GM12878 (cell line): Measurements from ENCODE around the gene CDK16.

Experiments used
- SREBF2 ChIP-seq: IDR thresholded peaks from 2 replicates; pipeline ENCODE4 v1.6.1; 2012; ENCODE audit warnings: mild to moderate bottlenecking, low read length
- TF ChIP-seq, protein P1 (sequence below): fragments of 450-650 bp; formaldehyde crosslinking; IDR thresholded peaks from 2 replicates; pipeline ENCODE4 v1.5.0; 2022; ENCODE audit warnings: mild to moderate bottlenecking, missing genetic modification characterization
- TF ChIP-seq, protein P2 (sequence below), 3 experiments: IDR thresholded peaks in 2 of 3; conservative IDR thresholded peaks in 1 of 3; 2 replicates each; pipeline ENCODE4 v1.5.1; 2011; ENCODE audit warnings: low read depth in 3 of 3, low read length in 3 of 3, mild to moderate bottlenecking in 3 of 3, control low read depth in 2 of 3, moderate library complexity in 2 of 3, inconsistent platforms in 1 of 3, mixed read lengths in 1 of 3; ENCODE audit not compliant: control insufficient read depth in 2 of 3, insufficient read depth in 1 of 3; ENCODE audit errors: extremely low read depth in 1 of 3

DNA sequence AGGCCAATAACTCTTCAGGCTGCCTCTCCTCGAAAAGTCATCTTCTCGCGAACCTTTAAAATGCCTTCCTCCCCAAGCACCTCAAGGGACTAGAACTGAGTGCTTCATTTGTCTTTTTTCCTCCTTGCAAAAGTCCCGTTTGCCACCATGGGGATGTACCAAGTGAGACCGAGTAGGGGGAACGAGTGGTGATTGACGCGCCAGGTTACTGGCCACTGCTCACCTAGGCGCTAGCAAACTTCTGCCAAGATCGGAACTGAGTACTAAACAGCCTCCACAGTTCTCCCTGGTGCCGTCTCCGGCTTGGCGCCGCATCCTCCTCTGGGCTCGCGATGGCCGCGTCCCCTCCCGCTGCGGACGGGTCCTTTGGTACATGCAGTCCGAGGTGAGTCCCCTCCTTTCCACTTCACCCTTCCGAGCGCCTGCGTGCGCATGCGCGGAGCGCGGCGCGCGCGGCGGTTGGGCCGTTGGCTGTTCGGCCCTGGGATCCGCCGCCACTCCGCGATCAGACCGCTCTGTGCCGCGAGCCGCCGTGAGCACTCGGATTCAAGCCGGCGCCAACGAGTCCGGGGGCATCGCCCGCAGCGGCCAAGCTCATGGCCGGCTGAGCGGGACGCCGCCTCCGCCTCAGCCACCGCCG lies at the start of gene CDK16:
- TF ChIP-seq, protein P1, sequence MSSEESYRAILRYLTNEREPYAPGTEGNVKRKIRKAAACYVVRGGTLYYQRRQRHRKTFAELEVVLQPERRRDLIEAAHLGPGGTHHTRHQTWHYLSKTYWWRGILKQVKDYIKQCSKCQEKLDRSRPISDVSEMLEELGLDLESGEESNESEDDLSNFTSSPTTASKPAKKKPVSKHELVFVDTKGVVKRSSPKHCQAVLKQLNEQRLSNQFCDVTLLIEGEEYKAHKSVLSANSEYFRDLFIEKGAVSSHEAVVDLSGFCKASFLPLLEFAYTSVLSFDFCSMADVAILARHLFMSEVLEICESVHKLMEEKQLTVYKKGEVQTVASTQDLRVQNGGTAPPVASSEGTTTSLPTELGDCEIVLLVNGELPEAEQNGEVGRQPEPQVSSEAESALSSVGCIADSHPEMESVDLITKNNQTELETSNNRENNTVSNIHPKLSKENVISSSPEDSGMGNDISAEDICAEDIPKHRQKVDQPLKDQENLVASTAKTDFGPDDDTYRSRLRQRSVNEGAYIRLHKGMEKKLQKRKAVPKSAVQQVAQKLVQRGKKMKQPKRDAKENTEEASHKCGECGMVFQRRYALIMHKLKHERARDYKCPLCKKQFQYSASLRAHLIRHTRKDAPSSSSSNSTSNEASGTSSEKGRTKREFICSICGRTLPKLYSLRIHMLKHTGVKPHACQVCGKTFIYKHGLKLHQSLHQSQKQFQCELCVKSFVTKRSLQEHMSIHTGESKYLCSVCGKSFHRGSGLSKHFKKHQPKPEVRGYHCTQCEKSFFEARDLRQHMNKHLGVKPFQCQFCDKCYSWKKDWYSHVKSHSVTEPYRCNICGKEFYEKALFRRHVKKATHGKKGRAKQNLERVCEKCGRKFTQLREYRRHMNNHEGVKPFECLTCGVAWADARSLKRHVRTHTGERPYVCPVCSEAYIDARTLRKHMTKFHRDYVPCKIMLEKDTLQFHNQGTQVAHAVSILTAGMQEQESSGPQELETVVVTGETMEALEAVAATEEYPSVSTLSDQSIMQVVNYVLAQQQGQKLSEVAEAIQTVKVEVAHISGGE (CRISPR knock-in tag): no peak
- TF ChIP-seq, protein P2, sequence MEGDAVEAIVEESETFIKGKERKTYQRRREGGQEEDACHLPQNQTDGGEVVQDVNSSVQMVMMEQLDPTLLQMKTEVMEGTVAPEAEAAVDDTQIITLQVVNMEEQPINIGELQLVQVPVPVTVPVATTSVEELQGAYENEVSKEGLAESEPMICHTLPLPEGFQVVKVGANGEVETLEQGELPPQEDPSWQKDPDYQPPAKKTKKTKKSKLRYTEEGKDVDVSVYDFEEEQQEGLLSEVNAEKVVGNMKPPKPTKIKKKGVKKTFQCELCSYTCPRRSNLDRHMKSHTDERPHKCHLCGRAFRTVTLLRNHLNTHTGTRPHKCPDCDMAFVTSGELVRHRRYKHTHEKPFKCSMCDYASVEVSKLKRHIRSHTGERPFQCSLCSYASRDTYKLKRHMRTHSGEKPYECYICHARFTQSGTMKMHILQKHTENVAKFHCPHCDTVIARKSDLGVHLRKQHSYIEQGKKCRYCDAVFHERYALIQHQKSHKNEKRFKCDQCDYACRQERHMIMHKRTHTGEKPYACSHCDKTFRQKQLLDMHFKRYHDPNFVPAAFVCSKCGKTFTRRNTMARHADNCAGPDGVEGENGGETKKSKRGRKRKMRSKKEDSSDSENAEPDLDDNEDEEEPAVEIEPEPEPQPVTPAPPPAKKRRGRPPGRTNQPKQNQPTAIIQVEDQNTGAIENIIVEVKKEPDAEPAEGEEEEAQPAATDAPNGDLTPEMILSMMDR (IDR thresholded peaks at IDR 0.05 in 2 of 3, conservative IDR thresholded peaks at IDR 0.05 in 1 of 3; ENCODE audit: control insufficient read depth in 2 of 3, extremely low read depth in 1 of 3, insufficient read depth in 1 of 3, low read depth in 3 of 3, low read length in 3 of 3): no peak
- TF ChIP-seq SREBF2: no peak
